Measurements from ENCODE around the gene ADD2. TPM values are rescaled to one million over a fixed set of nuclear protein-coding genes. Genes with fewer than 3 reads are reported as not detected.

Gene ADD2
- total and polyA plus RNA-seq, 7 donors = 0.09 to 2.6 (median 0.85) TPM

GRCh38 chr2:70807828-70808118 lies 39.8 kb upstream of the ADD2 start:
- 93 to 94% (median 94%) methylated on average over 4 of the region's 4 CpGs for WGBS, 3 donors
- Histone ChIP-seq H3K27me3 (ENCODE audit: insufficient read depth in 3 of 3, low read length in 2 of 3) (peaks cover 0 to 8% (median 0%) of the 10 kb centered on the region in 3 donors), H3K9me3 (no peaks in the 10 kb centered on the region), H3K36me3 (ENCODE audit: insufficient read depth in 1 of 2, low read depth in 1 of 2) (no peaks in the 10 kb centered on the region), H3K4me3 (no peak overlapping the region), H3K4me1 (no peaks in the 10 kb centered on the region), H3K27ac (no peak overlapping the region)
- intact Hi-C loops (cut with DNase I) = no loop called here
- DNase-seq (no peak), ATAC-seq (no peak)
- TF ChIP-seq CTCF (IDR thresholded peaks at IDR 0.05) = no peak

GRCh38 chr2:70807102-70807827 lies 39.3 kb upstream of the ADD2 start:
- Histone ChIP-seq H3K4me1 (no peaks in the 10 kb centered on the region), H3K4me3 (no peak overlapping the region), H3K36me3 (ENCODE audit: insufficient read depth in 1 of 2, low read depth in 1 of 2) (no peaks in the 10 kb centered on the region), H3K27me3 (ENCODE audit: insufficient read depth in 3 of 3, low read length in 2 of 3) (peaks cover 0 to 8% (median 0%) of the 10 kb centered on the region in 3 donors), H3K9me3 (no peaks in the 10 kb centered on the region), H3K27ac (no peak overlapping the region)
- DNase-seq (no peak), ATAC-seq (no peak)
- TF ChIP-seq CTCF (IDR thresholded peaks at IDR 0.05) = no peak
- intact Hi-C loops (cut with DNase I) = no loop called here
- WGBS, 3 donors = 89 to 91% (median 91%) methylated on average over 6 of the region's 6 CpGs

- Histone ChIP-seq H3K4me1 (no peaks in the 10 kb centered on the region), H3K27me3 (ENCODE audit: insufficient read depth in 3 of 3, low read length in 2 of 3) (peaks cover 0 to 4% (median 0%) of the 10 kb centered on the region in 3 donors), H3K9me3 (no peaks in the 10 kb centered on the region), H3K27ac (no peak overlapping the region), H3K36me3 (ENCODE audit: insufficient read depth in 1 of 2, low read depth in 1 of 2) (no peaks in the 10 kb centered on the region), H3K4me3 (no peak overlapping the region)
- no peak for TF ChIP-seq CTCF (IDR thresholded peaks at IDR 0.05)
- intact Hi-C loops (cut with DNase I) = no loop called here
- WGBS, 3 donors = 63 to 67% (median 66%) methylated on average over 6 of the region's 6 CpGs
- ATAC-seq (no peak), DNase-seq (no peak)
These were observed 38.6 kb upstream of the ADD2 start for GRCh38 chr2:70806620-70807019.

- H3K4me1 ChIP-seq = no peaks in the 10 kb centered on the region
- peaks cover 0 to 3% (median 0%) of the 10 kb centered on the region in 3 donors for H3K27me3 ChIP-seq (ENCODE audit: insufficient read depth in 3 of 3, low read length in 2 of 3)
- ATAC-seq (no peak), DNase-seq (no peak)
- 61 to 74% (median 63%) methylated on average over 5 of the region's 5 CpGs for WGBS, 3 donors
- TF ChIP-seq CTCF (IDR thresholded peaks at IDR 0.05) = no peak
- H3K4me3 ChIP-seq = no peak overlapping the region
- intact Hi-C loops (cut with DNase I) = no loop called here
- no peak overlapping the region for H3K27ac ChIP-seq
- no peaks in the 10 kb centered on the region for H3K36me3 ChIP-seq (ENCODE audit: insufficient read depth in 1 of 2, low read depth in 1 of 2)
- no peaks in the 10 kb centered on the region for H3K9me3 ChIP-seq
These were observed 38.0 kb upstream of the ADD2 start for GRCh38 chr2:70806013-70806412.
